GM12865 (cell line): ENCODE results near the gene CLIC6.

Experiments used
- DNase-seq: peaks from one replicate; pipeline ENCODE4 v3.0.0; 2010; ENCODE audit warnings: low read depth
- H3K4me3 ChIP-seq: 2 replicates; pipeline ENCODE4 v1.5.1; 2011; ENCODE audit warnings: mild to moderate bottlenecking, low read depth, low read length, control low read depth
- TF ChIP-seq, protein P1 (sequence below): IDR thresholded peaks from 2 replicates; pipeline ENCODE4 v1.5.1; 2011; ENCODE audit warnings: low read length, control low read depth, low read depth, inconsistent platforms; ENCODE audit not compliant: insufficient read depth; ENCODE audit errors: missing control alignments

The CLIC6 gene

DNA sequence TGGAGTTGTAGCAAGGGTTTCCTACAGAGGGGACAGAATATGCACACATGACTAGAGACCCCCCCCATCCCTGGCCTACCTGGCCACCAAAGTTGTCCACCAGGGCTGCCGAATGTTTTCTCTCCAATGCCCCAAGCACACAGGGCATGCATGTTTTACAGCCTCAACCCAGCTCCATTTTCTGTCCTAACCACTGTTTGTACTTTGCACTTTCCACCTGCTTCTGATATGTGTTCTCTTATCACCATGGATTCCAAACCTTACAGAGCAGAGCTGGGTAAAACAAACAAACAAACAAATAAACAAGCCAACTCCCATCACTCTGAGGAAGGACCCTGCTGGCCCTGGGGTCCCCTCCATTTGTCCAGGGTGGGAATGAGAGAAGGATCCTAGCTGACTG lies 27.3 kb downstream of the CLIC6 start:
- TF ChIP-seq, protein P1, sequence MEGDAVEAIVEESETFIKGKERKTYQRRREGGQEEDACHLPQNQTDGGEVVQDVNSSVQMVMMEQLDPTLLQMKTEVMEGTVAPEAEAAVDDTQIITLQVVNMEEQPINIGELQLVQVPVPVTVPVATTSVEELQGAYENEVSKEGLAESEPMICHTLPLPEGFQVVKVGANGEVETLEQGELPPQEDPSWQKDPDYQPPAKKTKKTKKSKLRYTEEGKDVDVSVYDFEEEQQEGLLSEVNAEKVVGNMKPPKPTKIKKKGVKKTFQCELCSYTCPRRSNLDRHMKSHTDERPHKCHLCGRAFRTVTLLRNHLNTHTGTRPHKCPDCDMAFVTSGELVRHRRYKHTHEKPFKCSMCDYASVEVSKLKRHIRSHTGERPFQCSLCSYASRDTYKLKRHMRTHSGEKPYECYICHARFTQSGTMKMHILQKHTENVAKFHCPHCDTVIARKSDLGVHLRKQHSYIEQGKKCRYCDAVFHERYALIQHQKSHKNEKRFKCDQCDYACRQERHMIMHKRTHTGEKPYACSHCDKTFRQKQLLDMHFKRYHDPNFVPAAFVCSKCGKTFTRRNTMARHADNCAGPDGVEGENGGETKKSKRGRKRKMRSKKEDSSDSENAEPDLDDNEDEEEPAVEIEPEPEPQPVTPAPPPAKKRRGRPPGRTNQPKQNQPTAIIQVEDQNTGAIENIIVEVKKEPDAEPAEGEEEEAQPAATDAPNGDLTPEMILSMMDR = no peak
- H3K4me3 ChIP-seq = no peak overlapping the region
- no peak for DNase-seq

DNA sequence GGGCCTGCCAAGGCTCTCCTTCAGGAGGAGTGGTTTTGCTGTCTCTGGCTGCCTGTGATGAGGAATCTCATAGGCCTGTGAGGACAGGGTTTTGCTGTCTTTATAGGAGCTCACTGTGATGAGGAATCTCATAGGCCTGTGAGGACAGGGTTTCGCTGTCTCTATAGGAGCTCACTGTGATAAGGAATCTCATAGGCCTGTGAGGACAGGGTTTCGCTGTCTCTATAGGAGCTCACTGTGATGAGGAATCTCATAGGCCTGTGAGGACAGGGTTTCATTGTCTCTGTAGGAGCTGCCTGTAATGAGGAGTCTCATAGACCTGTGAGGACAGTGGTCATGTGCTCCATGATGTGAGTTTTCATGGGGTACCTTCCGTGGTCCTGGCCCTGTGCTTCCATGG lies 29.0 kb downstream of the CLIC6 start:
- DNase-seq = no peak
- TF ChIP-seq, protein P1 = no peak

DNA sequence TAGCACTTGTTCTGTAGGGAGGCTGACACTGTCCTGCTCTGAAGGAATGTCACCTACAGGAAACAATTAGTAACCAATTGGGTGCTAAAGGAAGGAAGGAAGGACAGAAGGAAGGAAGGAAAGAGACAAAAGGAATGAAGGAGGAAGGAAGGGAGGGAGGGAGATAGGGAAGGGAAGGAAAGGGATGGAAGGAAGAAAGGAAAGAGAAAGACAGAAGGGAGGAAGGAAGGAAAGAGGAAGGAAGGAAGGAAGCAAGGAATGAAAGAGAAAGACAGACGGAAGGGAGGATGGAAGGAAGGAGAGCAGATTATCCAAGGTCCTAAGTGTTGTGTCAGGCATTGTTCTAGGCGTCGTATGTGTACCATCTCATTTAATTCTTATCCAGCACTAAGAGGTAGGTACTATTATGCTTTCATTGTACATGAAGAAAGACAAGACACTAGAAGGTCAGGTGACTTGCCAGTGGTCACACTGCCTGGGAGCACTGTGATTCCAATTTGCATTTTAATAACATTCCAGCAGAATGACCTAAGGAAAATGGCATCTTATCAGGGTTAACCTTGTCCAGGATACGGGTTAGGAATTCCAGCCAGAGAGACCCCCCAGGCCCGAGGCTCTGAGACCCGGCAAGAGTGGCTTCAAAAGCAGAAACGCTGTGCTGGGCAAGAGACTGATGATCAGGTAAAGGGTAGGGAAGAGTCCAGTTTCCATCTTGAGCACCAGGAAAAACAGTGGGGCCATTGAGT lies 29.6 kb downstream of the CLIC6 start:
- TF ChIP-seq, protein P1 = no peak
- no peak for DNase-seq
- H3K4me3 ChIP-seq = no peak overlapping the region

More for the DNA sequence above, 29.0 kb downstream of the CLIC6 start:
- H3K4me3 ChIP-seq = no peak overlapping the region

DNA sequence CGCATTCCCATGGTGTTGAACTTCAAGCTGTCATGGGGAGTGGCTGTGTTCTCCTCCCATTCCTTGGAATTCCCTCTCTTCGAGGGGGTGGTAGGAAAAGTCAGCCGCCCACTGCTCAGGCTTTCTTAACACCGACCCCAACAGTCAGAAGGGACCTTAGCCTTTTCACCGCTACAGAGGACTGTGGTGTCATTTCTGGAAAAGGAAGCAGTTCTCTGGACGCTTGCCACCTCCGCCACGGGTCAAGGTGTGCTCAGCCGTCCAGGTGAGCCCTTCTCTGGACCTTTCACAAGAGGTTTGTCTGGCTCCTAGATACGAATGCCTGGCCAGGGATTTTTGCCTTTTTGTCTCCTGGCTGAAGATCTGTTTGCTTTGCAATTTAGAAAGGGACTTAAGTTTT lies 31.8 kb downstream of the CLIC6 start:
- no peak overlapping the region for H3K4me3 ChIP-seq
- TF ChIP-seq, protein P1 = no peak
- DNase-seq = no peak

DNA sequence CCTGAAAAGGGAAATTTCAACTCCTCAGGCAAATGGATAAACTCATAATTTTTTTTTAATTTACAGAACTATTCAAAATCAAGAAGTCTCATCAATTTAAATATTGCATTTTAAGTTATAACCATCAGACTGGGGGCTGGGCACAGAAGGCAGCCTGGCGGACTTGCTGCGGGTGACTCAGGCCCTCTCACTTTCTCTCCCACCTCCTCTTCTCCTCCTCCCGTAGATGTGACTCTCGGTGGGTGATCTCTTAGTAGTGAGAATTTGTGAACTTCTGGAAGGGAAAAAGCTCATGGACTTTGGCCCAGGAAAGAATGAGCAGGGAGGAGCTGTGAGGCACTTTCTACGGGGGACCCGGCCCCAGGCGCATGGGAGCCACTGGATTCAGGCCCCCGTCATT lies 32.9 kb downstream of the CLIC6 start:
- DNase-seq = no peak
- TF ChIP-seq, protein P1 = no peak
- H3K4me3 ChIP-seq = no peak overlapping the region

DNA sequence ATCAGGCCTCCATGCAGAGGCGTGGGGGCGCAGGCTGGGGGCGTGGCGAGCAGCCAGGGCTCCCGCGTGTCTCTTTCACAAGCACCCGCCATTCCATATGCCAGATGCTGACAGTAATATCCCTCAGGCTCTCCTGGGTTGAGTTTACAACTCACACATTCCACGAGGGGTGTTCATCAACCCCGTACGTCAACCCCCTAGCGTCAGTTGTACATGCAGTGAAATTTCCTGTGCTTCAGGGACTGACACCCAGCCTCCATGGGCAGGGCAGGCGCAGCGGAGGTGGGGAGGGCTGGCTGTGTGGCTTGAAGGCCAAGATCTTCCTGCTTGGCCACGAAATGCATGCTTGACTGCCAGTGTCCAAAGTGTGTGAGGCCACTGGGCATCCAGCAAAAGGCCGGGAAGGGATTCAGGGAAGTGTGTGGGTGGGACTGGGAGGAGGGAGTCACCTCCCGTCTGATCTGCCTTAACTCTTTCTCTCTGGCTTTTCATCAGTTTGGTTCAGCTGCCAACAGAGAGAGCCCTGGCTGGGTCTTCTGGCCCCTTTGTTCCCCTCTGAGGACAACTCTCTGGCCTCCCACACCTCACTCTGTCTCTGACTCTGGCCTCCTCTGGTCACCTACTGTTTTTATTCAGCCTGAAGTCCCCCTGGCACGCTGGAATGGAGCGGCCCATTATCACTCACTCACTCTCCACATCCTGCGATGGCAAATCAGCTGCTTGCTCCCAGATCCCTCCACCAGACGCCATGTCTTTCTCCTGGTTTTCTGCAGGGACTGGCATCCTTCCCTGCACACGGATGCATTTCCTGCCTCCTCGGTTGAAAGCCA lies 33.8 kb downstream of the CLIC6 start:
- TF ChIP-seq, protein P1 = no peak
- no peak for DNase-seq

DNA sequence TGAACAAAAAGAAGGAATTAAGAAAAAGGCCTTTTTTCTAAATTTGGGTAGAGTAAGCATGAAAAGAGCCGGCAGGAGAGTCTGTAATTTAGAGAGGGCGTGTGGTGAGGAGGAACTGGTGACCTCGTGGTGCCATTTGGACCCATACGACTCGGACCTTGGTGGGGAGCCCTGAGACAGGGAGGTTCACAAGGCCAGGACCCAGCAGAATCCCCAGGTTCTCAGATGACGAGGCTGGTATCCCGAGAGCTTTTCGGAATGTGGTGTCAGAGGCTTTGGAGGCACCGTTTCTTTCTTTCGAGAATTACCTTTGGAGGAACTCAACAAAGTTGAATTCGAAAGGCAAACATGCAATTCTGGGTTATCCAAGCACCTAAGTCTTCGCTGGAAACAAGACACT lies 34.8 kb downstream of the CLIC6 start:
- no peak overlapping the region for H3K4me3 ChIP-seq
- no peak for DNase-seq
- TF ChIP-seq, protein P1 = no peak

More for the DNA sequence above, 33.8 kb downstream of the CLIC6 start:
- H3K4me3 ChIP-seq = no peak overlapping the region
